HEK293 (cell line): ENCODE data around the gene APLP1.
"Not testable (repeated sequence)": the region's sequence is repeated elsewhere in the genome, so short reads cannot be mapped to it uniquely, and the experiment has no call there.

Experiments used
- CTCF ChIA-PET: fragments of 350-600 bp; formaldehyde crosslinking; extraction: SDS; loops from one replicate; lab custom pipeline; 2021; ENCODE audit warnings: antibody characterized with exemption; lab: Yijun Ruan, JAX
- POLR2A ChIA-PET: fragments of 300-600 bp; formaldehyde crosslinking; extraction: SDS; loops from one replicate; lab custom pipeline; 2020; ENCODE audit warnings: antibody characterized with exemption, inconsistent platforms; lab: Yijun Ruan, JAX
- H3K27ac ChIP-seq: fragments of 200-500 bp; sonication (Bioruptor generic); 2 replicates; pipeline ENCODE4 v1.5.1; 2014; ENCODE audit warnings: low read depth, low read length, control low read depth, inconsistent platforms; ENCODE audit errors: extremely low read depth
- H3K36me3 ChIP-seq, 2 experiments: fragments of 200-500 bp in 1 of 2; sonication (Bioruptor generic) in 1 of 2; 1 replicate in 1 of 2; 2 replicates in 1 of 2; pipeline ENCODE4 v1.5.1; 2014 to 2017; ENCODE audit warnings: inconsistent platforms in 2 of 2, low read length in 2 of 2; ENCODE audit not compliant: control insufficient read depth in 2 of 2, insufficient read depth in 1 of 2
- H3K4me1 ChIP-seq: fragments of 200-500 bp; sonication (Bioruptor generic); 2 replicates; pipeline ENCODE4 v1.5.1; 2014; ENCODE audit warnings: mild to moderate bottlenecking, low read length, inconsistent platforms; ENCODE audit not compliant: control insufficient read depth, insufficient read depth
- H3K4me3 ChIP-seq: 2 replicates; pipeline ENCODE4 v1.5.1; 2011; ENCODE audit warnings: low read depth, mild to moderate bottlenecking, control low read depth, low read length, moderate library complexity
- H3K9me3 ChIP-seq: fragments of 200-500 bp; sonication (Bioruptor generic); 2 replicates; pipeline ENCODE4 v1.5.1; 2014; ENCODE audit warnings: low read depth, low read length, inconsistent platforms; ENCODE audit not compliant: control insufficient read depth, insufficient read depth
- GLI4 ChIP-seq: fragments of 450-650 bp; formaldehyde crosslinking; IDR thresholded peaks from 2 replicates; pipeline ENCODE4 v1.5.1; 2016; ENCODE audit warnings: missing biosample characterization, missing genetic modification characterization
- HIC1 ChIP-seq: fragments of 450-650 bp; formaldehyde crosslinking; IDR thresholded peaks from 2 replicates; pipeline ENCODE4 v1.5.1; 2016; ENCODE audit warnings: missing biosample characterization, missing genetic modification characterization
- MYNN ChIP-seq: fragments of 450-650 bp; formaldehyde crosslinking; IDR thresholded peaks from 2 replicates; pipeline ENCODE4 v1.5.1; 2016; ENCODE audit warnings: missing biosample characterization, missing genetic modification characterization, borderline replicate concordance
- PBX3 ChIP-seq: sonication (generic); formaldehyde crosslinking; IDR thresholded peaks from 2 replicates; pipeline ENCODE4 v1.8.1; 2022; ENCODE audit warnings: mild to moderate bottlenecking, moderate library complexity, missing genetic modification reagents
- SP2 ChIP-seq: fragments of 450-650 bp; formaldehyde crosslinking; IDR thresholded peaks from 2 replicates; pipeline ENCODE4 v1.5.1; 2016; ENCODE audit warnings: missing biosample characterization, missing genetic modification characterization
- ZBTB1 ChIP-seq: fragments of 450-650 bp; formaldehyde crosslinking; IDR thresholded peaks from 2 replicates; pipeline ENCODE4 v1.5.1; 2016; ENCODE audit warnings: missing biosample characterization, missing genetic modification characterization
- ZBTB11 ChIP-seq: fragments of 450-650 bp; formaldehyde crosslinking; conservative IDR thresholded peaks from 2 replicates; pipeline ENCODE4 v1.5.1; 2016; ENCODE audit warnings: low read depth, missing biosample characterization, missing genetic modification characterization
- ZBTB17 ChIP-seq: fragments of 450-650 bp; formaldehyde crosslinking; IDR thresholded peaks from 2 replicates; pipeline ENCODE4 v1.5.1; 2016; ENCODE audit warnings: missing biosample characterization, missing genetic modification characterization
- ZBTB21 ChIP-seq: fragments of 450-650 bp; formaldehyde crosslinking; IDR thresholded peaks from 2 replicates; pipeline ENCODE4 v1.5.1; 2017; ENCODE audit warnings: missing biosample characterization, missing genetic modification characterization
- ZBTB26 ChIP-seq: fragments of 450-650 bp; formaldehyde crosslinking; optimal IDR thresholded peaks from 2 replicates; pipeline ENCODE3; 2016; ENCODE audit warnings: missing biosample characterization, mild to moderate bottlenecking, missing genetic modification characterization
- ZNF146 ChIP-seq: fragments of 450-650 bp; formaldehyde crosslinking; IDR thresholded peaks from 2 replicates; pipeline ENCODE4 v1.5.1; 2016; ENCODE audit warnings: missing biosample characterization, missing genetic modification characterization
- ZNF16 ChIP-seq: fragments of 450-650 bp; formaldehyde crosslinking; IDR thresholded peaks from 2 replicates; pipeline ENCODE4 v1.5.1; 2016; ENCODE audit warnings: low read depth, missing biosample characterization, missing genetic modification characterization
- ZNF174 ChIP-seq: fragments of 450-650 bp; formaldehyde crosslinking; IDR thresholded peaks from 2 replicates; pipeline ENCODE4 v1.5.0; 2017; ENCODE audit warnings: missing biosample characterization, mild to moderate bottlenecking, missing genetic modification characterization
- ZNF23 ChIP-seq: fragments of 450-650 bp; formaldehyde crosslinking; IDR thresholded peaks from 2 replicates; pipeline ENCODE4 v1.5.1; 2016; ENCODE audit warnings: missing biosample characterization, missing genetic modification characterization, borderline replicate concordance
- ZNF266 ChIP-seq: fragments of 450-650 bp; formaldehyde crosslinking; IDR thresholded peaks from 2 replicates; pipeline ENCODE4 v1.5.1; 2016; ENCODE audit warnings: missing biosample characterization, missing genetic modification characterization, low read depth
- ZNF335 ChIP-seq: fragments of 450-650 bp; formaldehyde crosslinking; conservative IDR thresholded peaks from 2 replicates; pipeline ENCODE4 v1.5.1; 2016; ENCODE audit warnings: missing biosample characterization, missing genetic modification characterization
- ZNF560 ChIP-seq: fragments of 450-650 bp; formaldehyde crosslinking; IDR thresholded peaks from 2 replicates; pipeline ENCODE4 v1.5.1; 2017; ENCODE audit warnings: missing biosample characterization, missing genetic modification characterization, borderline replicate concordance
- ZNF610 ChIP-seq: fragments of 450-650 bp; formaldehyde crosslinking; IDR thresholded peaks from 2 replicates; pipeline ENCODE4 v1.5.1; 2016; ENCODE audit warnings: missing biosample characterization, missing genetic modification characterization, borderline replicate concordance
- ZNF621 ChIP-seq: fragments of 450-650 bp; formaldehyde crosslinking; IDR thresholded peaks from 2 replicates; pipeline ENCODE4 v1.5.1; 2017; ENCODE audit warnings: missing biosample characterization, missing genetic modification characterization
- ZNF629 ChIP-seq: fragments of 450-650 bp; formaldehyde crosslinking; IDR thresholded peaks from 2 replicates; pipeline ENCODE4 v1.5.1; 2017; ENCODE audit warnings: missing biosample characterization, missing genetic modification characterization
- ZNF658 ChIP-seq: fragments of 450-650 bp; formaldehyde crosslinking; IDR thresholded peaks from 2 replicates; pipeline ENCODE4; 2016; ENCODE audit warnings: missing biosample characterization, missing genetic modification characterization
- ZNF677 ChIP-seq: fragments of 450-650 bp; IDR thresholded peaks from 2 replicates; pipeline ENCODE4 v1.5.0; 2018; ENCODE audit warnings: missing biosample characterization, mild to moderate bottlenecking, missing genetic modification characterization, moderate library complexity
- ZNF747 ChIP-seq: fragments of 450-650 bp; formaldehyde crosslinking; IDR thresholded peaks from 2 replicates; pipeline ENCODE4 v1.5.1; 2016; ENCODE audit warnings: missing biosample characterization, missing genetic modification characterization
- ZSCAN4 ChIP-seq: fragments of 450-650 bp; formaldehyde crosslinking; IDR thresholded peaks from 2 replicates; pipeline ENCODE4 v1.5.1; 2017; ENCODE audit warnings: missing biosample characterization, missing genetic modification characterization

APLP1 gene

GRCh38 chr19:35869327-35870123 is 1.2 kb downstream of the APLP1 start (continued):
- TF ChIP-seq PBX3 (CRISPR knock-in tag) (no peak), GLI4 (tag by site-specific recombination) (no peak), ZNF658 (tag by site-specific recombination) (no peak), ZNF747 (tag by site-specific recombination) (no peak), ZBTB26 (peak; percentile 97), ZBTB17 (tag by site-specific recombination) (peak; percentile 88), SP2 (peak; percentile 98; the same call in 1 of the 2 replicates), ZNF174 (tag by site-specific recombination) (no peak), ZSCAN4 (tag by site-specific recombination) (no peak), ZNF146 (peak; percentile 25; the same call in 1 of the 2 replicates), ZNF266 (no peak), ZNF677 (tag by site-specific recombination) (0 out of 2 replicates have a peak, but pooled peaks have one; percentile 22), ZBTB21 (tag by site-specific recombination) (0 out of 2 replicates have a peak, but pooled peaks have one; percentile 10), ZNF560 (no peak), ZNF610 (tag by site-specific recombination) (peak; percentile 80), ZBTB1 (tag by site-specific recombination) (no peak; the same call in 1 of the 2 replicates), HIC1 (no peak), ZNF621 (no peak), ZNF23 (no peak)
- TF ChIP-seq, all 188 proteins: peak for 58

GRCh38 chr19:35870124-35870736 is 1.9 kb downstream of the APLP1 start:
- ChIA-PET POLR2A (interaction anchor here (0.5 to 2.8 kb wide), 30 partner anchors 9 to 903 kb away, joined by 3 to 25 read pairs (median 4); partner anchors contain the start of genes ALKBH6, GRAMD1A, LIN37 and NFKBID), CTCF (interaction anchor here (0.5 to 3.2 kb wide), 13 partner anchors 9 to 517 kb away, joined by 3 to 12 read pairs (median 3); no protein-coding TSS in a partner anchor)
- H3K9me3 ChIP-seq, H3K36me3 ChIP-seq, H3K27ac ChIP-seq, H3K4me3 ChIP-seq: not testable (repeated sequence)
- peaks cover 16% of the 10 kb centered on the region for H3K4me1 ChIP-seq
- TF ChIP-seq ZNF335 (tag by site-specific recombination) = peak; percentile 85
- peak; percentile 98 for TF ChIP-seq MYNN (tag by site-specific recombination)
- TF ChIP-seq ZBTB11 (tag by site-specific recombination) = peak; percentile 74
- peak; percentile 57; the same call in 1 of the 2 replicates for TF ChIP-seq ZNF16 (tag by site-specific recombination)
- peak; percentile 2; the same call in 1 of the 2 replicates for TF ChIP-seq ZNF629 (tag by site-specific recombination)
